Right cardiac atrium (tissue), 5 donors: ENCODE results near the gene MCCC2. TPM values are rescaled to one million over a fixed set of nuclear protein-coding genes. Genes with fewer than 3 reads are reported as not detected.
"Not testable (repeated sequence)": the region's sequence is repeated elsewhere in the genome, so short reads cannot be mapped to it uniquely, and the experiment has no call there.

Experiments
- ATAC-seq, 2 donors: fragments of 200-7000 bp; cut with Tn5 transposase; one replicate each; pipeline versions ENCODE4 v1.8.0 to v1.9.1; 2020; ENCODE audit warnings: moderate library complexity in 2 of 2, mild to moderate bottlenecking in 1 of 2
- DNase-seq, 3 donors: peaks; one replicate each; pipeline ENCODE4 v3.0.0-alpha.2; 2020
- H3K27ac ChIP-seq: one replicate; pipeline ENCODE4 v1.5.1; 2013; ENCODE audit warnings: mild to moderate bottlenecking, low read length, control low read depth, moderate library complexity
- H3K27me3 ChIP-seq: one replicate; pipeline ENCODE4 v1.6.1; 2013; ENCODE audit not compliant: control insufficient read depth, insufficient read depth
- H3K4me1 ChIP-seq: one replicate; pipeline ENCODE4 v1.6.1; 2013; ENCODE audit warnings: low read length; ENCODE audit not compliant: control insufficient read depth, insufficient read depth
- H3K4me3 ChIP-seq: one replicate; pipeline ENCODE4 v1.5.1; 2013; ENCODE audit warnings: low read length, control low read depth
- H3K9me3 ChIP-seq: one replicate; pipeline ENCODE4 v1.6.1; 2013; ENCODE audit warnings: low read length; ENCODE audit not compliant: control insufficient read depth
- WGBS: extraction: QIAGEN DNeasy Blood & Tissue Kit; methylation state at CpG from one replicate; pipeline ENCODE4 v1.1.7; 2013; 5-methylcytosine and 5-hydroxymethylcytosine counted together
- intact Hi-C, 4 donors: fragments of 100-400 bp; cut with DNase I; formaldehyde crosslinking; loops; one replicate each; pipeline versions ENCODE4 v1.11.0 to v1.14.0; 2022 to 2023
- polyA plus RNA-seq: library from polyadenylated mRNA; stranded (reverse); fragments of 200-250 nt; gene quantifications from one replicate; pipeline ENCODE4 v1.2.3, GENCODE V29; 2013
- total RNA-seq, 4 donors: library from RNA; stranded (reverse); fragmentation: NEBNext Ultra II Directional; extraction: Animal tissue kit (Norgen Biotek cat#: 25700); gene quantifications; one replicate each; pipeline ENCODE4 v1.2.1, GENCODE V29; 2021
- donor health status: healthy with polysubstance abuse.
- donor health status: DM: no; HTN: yes; CAD: no.
- donor health status: DM: no; HTN: no; CAD: no.
- donor health status: DM: no; HTN: yes; CAD: no; lungs with severe emphysema.
- donor health status: DM: yes; HTN: yes; CAD: no.

Gene MCCC2
- total and polyA plus RNA-seq, 5 donors = 47.1 to 71.8 (median 52.7) TPM

GRCh38 chr5:71575588-71575987 lies 11.6 kb upstream of the MCCC2 start:
- H3K9me3 ChIP-seq, H3K27ac ChIP-seq, ATAC-seq, H3K27me3 ChIP-seq, DNase-seq, H3K4me1 ChIP-seq, intact Hi-C loops, H3K4me3 ChIP-seq: not testable (repeated sequence)
- 94% methylated on average over 4 of the region's 4 CpGs for WGBS

- DNase-seq = no peak
- Histone ChIP-seq H3K9me3 (no peaks in the 10 kb centered on the region), H3K4me1 (peaks cover 4% of the 10 kb centered on the region), H3K27ac (no peak overlapping the region), H3K4me3 (no peak overlapping the region), H3K27me3 (no peaks in the 10 kb centered on the region)
- no peak for ATAC-seq
- 96% methylated on average over 3 of the region's 3 CpGs for WGBS
- intact Hi-C loops = no loop called here
These were observed 10.9 kb upstream of the MCCC2 start for GRCh38 chr5:71576241-71576640.

- ATAC-seq, H3K27me3 ChIP-seq, H3K9me3 ChIP-seq, DNase-seq, H3K4me1 ChIP-seq, H3K27ac ChIP-seq, intact Hi-C loops, H3K4me3 ChIP-seq: not testable (repeated sequence)
- 93% methylated on average over 6 of the region's 6 CpGs for WGBS
These were observed 9.3 kb upstream of the MCCC2 start for GRCh38 chr5:71577839-71578238.

- Histone ChIP-seq H3K27ac (no peak overlapping the region), H3K4me1 (peaks cover 3% of the 10 kb centered on the region), H3K4me3 (no peak overlapping the region), H3K9me3 (no peaks in the 10 kb centered on the region), H3K27me3 (no peaks in the 10 kb centered on the region)
- intact Hi-C loops = no loop called here
- WGBS = 73% methylated on average over 4 of the region's 4 CpGs
- no peak for DNase-seq
- ATAC-seq = no peak
These were observed 4.1 kb upstream of the MCCC2 start for GRCh38 chr5:71582945-71583584.

- DNase-seq (no peak), ATAC-seq (peak in 1 of 2 donors; percentile 22)
- Histone ChIP-seq H3K4me3 (peak overlapping the region; percentile 76), H3K27ac (peak overlapping the region; percentile 75), H3K27me3 (no peaks in the 10 kb centered on the region), H3K4me1 (peaks cover 6% of the 10 kb centered on the region), H3K9me3 (no peaks in the 10 kb centered on the region)
- intact Hi-C loops = no loop called here
- 85% methylated on average over 22 of the region's 22 CpGs for WGBS
These were observed 844 bp upstream of the MCCC2 start for GRCh38 chr5:71586052-71586940.

- intact Hi-C loops = no loop called here
- Histone ChIP-seq H3K27me3 (no peaks in the 10 kb centered on the region), H3K27ac (peak overlapping the region; percentile 70), H3K4me3 (peak overlapping the region; percentile 76), H3K9me3 (no peaks in the 10 kb centered on the region), H3K4me1 (peaks cover 6% of the 10 kb centered on the region)
- peak; percentile 2 to 27 for ATAC-seq
- peak in 2 of 3 donors; percentile 20 to 63 for DNase-seq
- WGBS = 66% methylated on average over 19 of the region's 19 CpGs
These were observed 809 bp downstream of the MCCC2 start for GRCh38 chr5:71587766-71588532.

- Histone ChIP-seq H3K4me3 (peak overlapping the region; percentile 16), H3K9me3 (no peaks in the 10 kb centered on the region), H3K27me3 (no peaks in the 10 kb centered on the region), H3K27ac (no peak overlapping the region), H3K4me1 (peaks cover 6% of the 10 kb centered on the region)
- intact Hi-C loops = no loop called here
- WGBS = 90% methylated on average over 2 of the region's 2 CpGs
- DNase-seq = no peak
- no peak for ATAC-seq
These were observed 1.4 kb downstream of the MCCC2 start for GRCh38 chr5:71588533-71588885.

GRCh38 chr5:71589903-71590302 lies 2.8 kb downstream of the MCCC2 start:
- Histone ChIP-seq H3K4me1 (peaks cover 6% of the 10 kb centered on the region), H3K27ac (no peak overlapping the region), H3K4me3 (no peak overlapping the region), H3K9me3 (no peaks in the 10 kb centered on the region), H3K27me3 (no peaks in the 10 kb centered on the region)
- DNase-seq (no peak), ATAC-seq (no peak)
- WGBS = 49% methylated on average over 2 of the region's 2 CpGs
- intact Hi-C loops = no loop called here

- no peak for ATAC-seq
- intact Hi-C loops = no loop called here
- no peaks in the 10 kb centered on the region for H3K9me3 ChIP-seq
- H3K27me3 ChIP-seq = no peaks in the 10 kb centered on the region
- H3K4me3 ChIP-seq = no peak overlapping the region
- no peak overlapping the region for H3K27ac ChIP-seq
- DNase-seq = no peak
- peaks cover 9% of the 10 kb centered on the region for H3K4me1 ChIP-seq
These were observed 4.0 kb downstream of the MCCC2 start for GRCh38 chr5:71591100-71591499.

- intact Hi-C loops = no loop called here
- peaks cover 2% of the 10 kb centered on the region for H3K4me1 ChIP-seq
- H3K27me3 ChIP-seq = no peaks in the 10 kb centered on the region
- no peaks in the 10 kb centered on the region for H3K9me3 ChIP-seq
- no peak for DNase-seq
- ATAC-seq = no peak
- H3K4me3 ChIP-seq = no peak overlapping the region
- 89% methylated on average over 4 of the region's 4 CpGs for WGBS
- no peak overlapping the region for H3K27ac ChIP-seq
These were observed 9.0 kb downstream of the MCCC2 start for GRCh38 chr5:71596169-71596568.

- H3K27me3 ChIP-seq = no peaks in the 10 kb centered on the region
- WGBS = 100% methylated on average over 1 of the region's 1 CpG
- no peak overlapping the region for H3K4me3 ChIP-seq
- no peak overlapping the region for H3K27ac ChIP-seq
- no peak for DNase-seq
- H3K9me3 ChIP-seq = no peaks in the 10 kb centered on the region
- H3K4me1 ChIP-seq = peaks cover 2% of the 10 kb centered on the region
- ATAC-seq = no peak
- intact Hi-C loops = no loop called here
These were observed 9.9 kb downstream of the MCCC2 start for GRCh38 chr5:71597001-71597400.
